LoVo (cell line): ENCODE results near the gene SCUBE1.

Experiments used
- DNase-seq: peaks from one replicate; pipeline ENCODE4 v3.0.0-alpha.2; 2016; ENCODE audit warnings: low spot score

Gene SCUBE1

GRCh38 chr22:43326331-43327156 lies 16.6 kb downstream of the SCUBE1 start:
- no peak for DNase-seq

DNA sequence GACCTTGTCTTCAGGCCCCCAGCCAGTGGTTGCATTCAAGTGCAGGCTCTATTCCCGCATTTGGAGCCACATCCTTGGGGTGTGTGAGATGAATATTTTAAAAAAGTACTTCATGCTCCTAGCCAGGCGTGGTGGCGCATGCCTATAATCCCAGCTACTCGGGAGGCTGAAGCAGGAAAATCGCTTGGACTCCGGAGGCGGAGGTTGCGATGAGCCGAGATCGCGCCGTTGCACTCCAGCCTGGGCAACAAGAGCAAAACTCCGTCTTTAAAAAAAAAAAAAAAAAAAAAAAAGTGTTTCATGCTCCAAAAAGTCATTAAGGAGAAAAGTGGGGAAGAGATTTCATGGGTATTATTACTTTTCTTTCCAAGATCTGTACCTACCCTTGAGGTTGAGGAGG lies 18.0 kb downstream of the SCUBE1 start:
- no peak for DNase-seq

GRCh38 chr22:43320943-43321900 lies 21.9 kb downstream of the SCUBE1 start:
- no peak for DNase-seq

DNA sequence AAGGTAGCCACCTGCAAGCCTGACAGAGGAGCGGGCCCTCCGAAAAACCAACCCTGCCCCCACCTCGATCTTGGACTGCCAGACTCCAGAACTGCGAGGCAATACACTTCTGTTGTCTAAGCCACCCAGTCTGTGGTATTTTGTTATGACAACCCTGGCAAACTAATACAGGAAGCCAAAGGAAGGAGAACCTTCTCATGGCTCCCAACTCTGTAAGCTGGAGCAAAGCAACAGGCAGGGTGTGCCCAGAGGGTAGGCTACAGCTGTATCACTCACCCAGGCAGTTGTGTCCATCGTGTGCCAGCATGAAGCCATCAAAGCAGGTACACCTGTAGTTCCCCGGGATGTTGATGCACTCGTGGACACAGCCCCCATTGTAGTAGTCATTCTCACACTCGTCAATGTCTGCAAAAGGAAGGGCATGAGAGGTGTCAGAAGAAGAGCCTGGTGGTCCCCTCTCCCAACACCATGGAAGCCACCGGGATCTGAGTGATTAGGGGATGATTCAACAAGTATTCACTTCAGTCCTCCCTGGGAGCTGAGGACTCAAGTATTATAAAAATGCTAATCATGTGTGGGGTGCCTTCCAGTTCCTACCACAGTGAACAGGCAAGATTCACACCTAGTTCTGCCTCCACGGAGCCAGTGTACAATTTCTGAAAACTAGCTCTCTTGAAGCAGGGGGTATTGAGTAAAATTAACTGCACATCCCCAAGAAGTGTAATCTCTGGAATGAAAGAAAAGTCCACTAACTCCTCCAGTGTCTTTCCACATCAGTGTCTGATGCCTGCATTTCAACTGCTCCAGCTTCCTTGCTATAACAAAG lies 23.3 kb downstream of the SCUBE1 start:
- DNase-seq: no peak

DNA sequence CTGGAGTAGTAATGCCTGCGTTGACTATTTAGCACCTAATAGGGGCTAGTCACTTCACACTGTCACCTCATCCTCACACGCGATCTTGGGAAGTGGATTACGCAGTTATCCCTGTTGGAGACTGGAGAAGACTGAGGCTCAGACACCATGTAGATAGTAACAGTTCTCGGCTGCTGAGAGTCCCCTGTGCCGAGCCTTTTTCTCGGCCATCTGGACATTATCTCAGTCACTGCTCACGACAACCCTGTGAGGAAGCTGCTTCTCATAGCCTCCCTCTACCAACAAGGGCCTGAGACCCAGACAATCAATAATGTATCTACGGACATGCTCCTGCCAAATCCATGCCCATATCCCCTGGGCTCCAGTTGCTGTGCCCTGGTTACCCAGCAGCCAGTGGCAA lies 25.9 kb downstream of the SCUBE1 start:
- no peak for DNase-seq

DNA sequence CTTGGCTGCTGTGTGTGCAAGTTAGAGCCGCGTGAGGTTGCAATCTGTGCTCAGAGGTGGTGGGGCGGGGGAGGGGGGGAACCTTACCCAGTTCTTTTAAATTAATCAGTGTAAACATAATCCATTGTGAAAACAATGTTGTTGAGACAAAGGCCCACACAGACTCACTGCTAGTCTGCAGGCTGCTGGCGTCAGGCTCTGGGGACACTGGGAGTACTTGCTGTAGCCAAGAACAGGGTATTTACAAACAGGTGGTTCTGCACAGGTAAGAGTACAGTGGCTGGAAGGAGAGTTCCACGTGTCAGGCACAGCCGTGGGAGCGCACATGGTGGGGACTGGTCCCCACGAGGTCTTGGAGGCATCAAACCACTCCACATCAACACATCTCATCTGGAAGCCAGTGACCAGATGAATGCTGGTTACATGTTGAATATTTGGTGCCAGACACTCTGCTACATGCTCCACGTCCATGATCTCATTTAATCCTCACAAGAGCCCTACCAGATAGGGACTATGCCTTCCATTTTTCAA lies 27.4 kb downstream of the SCUBE1 start:
- no peak for DNase-seq

DNA sequence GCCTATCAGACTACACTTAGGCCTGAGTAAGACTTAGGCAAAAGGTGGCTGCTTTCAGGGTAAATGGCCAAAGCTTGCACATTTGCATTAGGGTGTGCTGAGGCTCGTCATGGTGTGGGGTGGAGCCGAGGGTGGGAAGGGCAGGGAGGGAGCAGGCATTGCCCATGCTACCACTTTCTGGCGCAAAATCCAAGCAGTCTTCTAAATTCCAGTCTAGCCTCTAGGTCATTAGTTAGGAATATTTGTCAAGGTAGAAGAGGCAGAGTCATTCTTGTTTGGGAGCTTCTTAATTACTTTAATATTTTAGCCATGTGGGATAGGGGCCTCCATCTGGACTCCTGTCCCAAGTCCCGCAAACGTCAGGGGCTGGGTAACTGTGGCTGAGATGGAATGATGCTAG lies 28.6 kb downstream of the SCUBE1 start:
- no peak for DNase-seq

GRCh38 chr22:43313890-43314474 lies 29.2 kb downstream of the SCUBE1 start:
- no peak for DNase-seq

GRCh38 chr22:43313244-43313889 lies 29.8 kb downstream of the SCUBE1 start:
- DNase-seq: no peak

DNA sequence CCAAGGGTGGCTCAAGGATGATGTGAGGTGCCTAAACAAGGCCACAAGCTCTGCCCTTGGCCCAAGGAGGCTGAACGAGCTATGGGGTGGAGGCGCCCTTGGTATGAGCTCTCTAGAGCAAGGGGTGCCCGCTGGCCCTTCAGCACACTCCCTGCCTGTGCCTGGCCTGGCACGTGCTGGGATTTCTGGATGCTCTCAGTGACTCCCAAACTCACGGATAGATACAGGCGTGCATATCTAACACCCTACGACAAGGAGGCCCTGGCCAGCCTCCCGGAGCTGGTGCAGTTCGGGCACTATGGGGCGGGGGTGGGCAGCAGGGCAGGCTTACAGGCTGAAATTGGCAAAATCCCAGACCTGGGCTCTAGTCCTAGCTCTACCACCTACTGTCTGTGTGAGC lies 30.6 kb downstream of the SCUBE1 start:
- no peak for DNase-seq

GRCh38 chr22:43310798-43311197 lies 32.4 kb downstream of the SCUBE1 start:
- no peak for DNase-seq

- DNase-seq: no peak
These were observed 32.9 kb downstream of the SCUBE1 start for GRCh38 chr22:43310311-43310710.

DNA sequence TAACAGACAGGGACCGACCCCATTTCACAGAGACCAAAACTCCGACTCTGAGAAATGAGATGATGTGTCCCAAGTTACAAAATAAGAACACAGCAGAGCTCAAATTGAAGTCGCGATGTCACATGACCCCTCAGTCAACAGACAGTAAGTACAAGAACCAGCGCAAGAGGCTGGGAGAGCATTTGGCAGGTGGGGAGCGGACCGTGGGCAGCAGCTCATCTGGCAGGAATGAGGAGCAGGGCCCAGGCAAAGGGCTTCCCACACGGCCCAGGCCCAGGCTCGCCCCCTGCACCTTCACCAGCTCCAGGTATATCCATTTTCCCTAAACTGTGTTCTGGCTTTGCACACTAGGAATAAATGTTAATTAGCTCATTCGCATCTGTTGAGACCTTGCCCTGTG lies 34.3 kb downstream of the SCUBE1 start:
- no peak for DNase-seq

GRCh38 chr22:43308060-43308830 lies 34.9 kb downstream of the SCUBE1 start:
- no peak for DNase-seq

DNA sequence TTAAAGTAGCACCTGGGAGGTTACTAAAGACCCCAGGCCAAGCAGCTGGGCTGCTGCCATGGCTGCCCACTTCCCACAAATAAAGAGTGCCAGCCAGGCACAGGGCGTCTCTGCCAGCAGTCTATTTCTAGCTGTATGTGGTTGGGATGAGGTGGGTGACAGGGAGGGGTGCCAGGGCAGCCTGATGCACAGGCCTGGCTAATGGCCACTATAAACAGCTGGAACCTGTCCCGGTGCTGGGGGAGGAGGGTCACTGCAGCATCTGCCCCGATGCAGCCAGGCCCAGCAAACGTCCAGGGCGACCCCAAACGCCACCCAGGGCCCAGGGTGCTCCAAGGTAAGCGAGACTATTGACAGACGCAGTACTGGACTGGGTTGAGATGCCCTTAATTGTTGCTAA lies 37.4 kb downstream of the SCUBE1 start:
- no peak for DNase-seq

- no peak for DNase-seq
These were observed 38.2 kb downstream of the SCUBE1 start for GRCh38 chr22:43304831-43305590.

DNA sequence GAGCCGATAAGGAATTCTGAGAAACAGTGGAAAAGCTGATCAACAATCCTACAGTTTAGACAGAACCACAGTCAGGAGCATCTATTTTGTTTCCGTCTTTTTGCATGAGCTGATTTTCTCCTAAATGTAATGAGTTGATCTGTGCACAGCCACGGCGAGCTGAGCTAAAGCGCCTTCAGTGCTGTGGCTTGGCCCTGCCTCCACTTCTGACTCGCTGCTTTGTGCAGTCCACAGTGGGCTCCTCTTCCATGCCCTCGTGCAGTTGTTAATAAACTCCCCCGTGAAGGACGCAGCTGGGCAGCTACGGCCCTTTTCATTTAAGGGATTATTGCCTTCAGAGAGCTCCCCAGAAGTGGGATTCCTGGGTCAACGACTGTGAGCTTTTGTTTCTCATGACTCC lies 39.4 kb downstream of the SCUBE1 start:
- no peak for DNase-seq

GRCh38 chr22:43303166-43303565 lies 40.0 kb downstream of the SCUBE1 start:
- DNase-seq: no peak

DNA sequence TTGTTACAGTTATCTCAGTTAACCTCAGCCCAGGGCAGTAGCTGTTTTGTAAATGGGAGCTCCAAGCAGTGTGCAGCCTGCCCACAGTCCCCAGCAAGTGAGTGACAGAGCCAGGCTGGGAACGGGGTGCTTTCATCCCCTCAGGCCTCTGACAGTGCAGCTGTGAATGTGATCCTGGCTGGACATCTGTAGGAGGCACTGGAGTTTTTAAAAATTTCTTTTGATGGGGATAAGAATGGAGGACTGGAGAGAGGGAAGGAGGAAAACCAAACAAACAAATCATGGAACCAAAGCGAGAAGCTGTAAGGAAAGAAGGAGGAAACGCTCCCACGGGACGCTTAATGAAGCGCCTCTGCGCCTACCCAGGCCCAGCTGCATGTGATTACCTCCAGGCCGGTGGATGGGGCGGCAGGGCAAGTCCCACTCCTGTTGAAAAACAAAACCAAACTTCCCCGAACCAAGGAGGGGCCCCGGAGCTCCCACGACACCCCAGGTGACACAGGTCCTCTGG lies 40.6 kb downstream of the SCUBE1 start:
- DNase-seq: no peak
